Lung (tissue), 12 donors: Measurements from ENCODE around the gene NR6A1. TPM values are rescaled to one million over a fixed set of nuclear protein-coding genes. Genes with fewer than 3 reads are reported as not detected.

Experiments
- ATAC-seq: fragments of 200-7000 bp; cut with Tn5 transposase; one replicate; pipeline ENCODE4 v1.9.1; 2020; ENCODE audit warnings: moderate number of reproducible peaks; ENCODE audit not compliant: insufficient read depth, low FRiP score
- DNase-seq, 3 donors: peaks; one replicate each; pipeline ENCODE4 v3.0.0-alpha.2; 2013 to 2017
- H3K27ac ChIP-seq, 2 donors: one replicate each; pipeline ENCODE4 v1.5.1; 2013; ENCODE audit warnings: mild to moderate bottlenecking in 2 of 2, moderate library complexity in 2 of 2, control low read depth in 1 of 2, inconsistent platforms in 1 of 2, low read depth in 1 of 2, low read length in 1 of 2
- H3K27me3 ChIP-seq, 3 donors: one replicate each; pipeline ENCODE4 v1.5.1; 2013; ENCODE audit warnings: low read length in 2 of 3; ENCODE audit not compliant: control insufficient read depth in 3 of 3, insufficient read depth in 3 of 3
- H3K36me3 ChIP-seq, 4 donors: one replicate each; pipeline ENCODE4 v1.5.1; 2013; ENCODE audit warnings: low read length in 4 of 4, mild to moderate bottlenecking in 1 of 4, moderate library complexity in 1 of 4; ENCODE audit not compliant: control insufficient read depth in 4 of 4, insufficient read depth in 4 of 4
- H3K4me1 ChIP-seq, 5 donors: one replicate each; pipeline ENCODE4 v1.5.1; 2013; ENCODE audit warnings: low read length in 5 of 5, mild to moderate bottlenecking in 2 of 5, moderate library complexity in 1 of 5; ENCODE audit not compliant: control insufficient read depth in 5 of 5, insufficient read depth in 5 of 5
- H3K4me3 ChIP-seq: one replicate; pipeline ENCODE4 v1.5.1; 2013; ENCODE audit warnings: mild to moderate bottlenecking, control low read depth, moderate library complexity
- H3K9ac ChIP-seq, 2 donors: one replicate each; pipeline ENCODE4 v1.5.1; 2013; ENCODE audit warnings: low read length in 2 of 2, control low read depth in 1 of 2; ENCODE audit not compliant: insufficient read depth in 1 of 2
- H3K9me3 ChIP-seq, 4 donors: one replicate each; pipeline ENCODE4 v1.5.1; 2013; ENCODE audit warnings: low read length in 3 of 4, mild to moderate bottlenecking in 1 of 4, moderate library complexity in 1 of 4; ENCODE audit not compliant: control insufficient read depth in 4 of 4, insufficient read depth in 3 of 4
- CTCF ChIP-seq: IDR thresholded peaks from 2 replicates; pipeline ENCODE4 v1.5.1; 2012; ENCODE audit warnings: mild to moderate bottlenecking; ENCODE audit errors: control extremely low read depth, extremely low read depth
- WGBS, 2 donors: extraction: QIAGEN DNeasy Blood & Tissue Kit; methylation state at CpG; one replicate each; pipeline ENCODE4 v1.1.7; 2013; 5-methylcytosine and 5-hydroxymethylcytosine counted together
- polyA plus RNA-seq, 2 donors: library from polyadenylated mRNA; stranded (reverse); fragments of 200-250 nt; gene quantifications; one replicate each; pipeline ENCODE4 v1.2.1, GENCODE V29; 2013
- total RNA-seq, 2 donors: library from RNA; depleted of rRNA in 1 of 2; stranded (reverse); fragments of >200 nt in 1 of 2; gene quantifications; one replicate each; pipeline ENCODE4 v1.2.1, GENCODE V29; 2014 to 2021
- donor health status: control.
- donor health status: control.
- donor health status: Bipolar disorder and iron deficiency.
- donor health status: healthy.
- donor health status: DM: yes; HTN: yes; CAD: no.

Gene NR6A1
- total and polyA plus RNA-seq, 4 donors = 0.94 to 4.0 (median 2.4) TPM

DNA sequence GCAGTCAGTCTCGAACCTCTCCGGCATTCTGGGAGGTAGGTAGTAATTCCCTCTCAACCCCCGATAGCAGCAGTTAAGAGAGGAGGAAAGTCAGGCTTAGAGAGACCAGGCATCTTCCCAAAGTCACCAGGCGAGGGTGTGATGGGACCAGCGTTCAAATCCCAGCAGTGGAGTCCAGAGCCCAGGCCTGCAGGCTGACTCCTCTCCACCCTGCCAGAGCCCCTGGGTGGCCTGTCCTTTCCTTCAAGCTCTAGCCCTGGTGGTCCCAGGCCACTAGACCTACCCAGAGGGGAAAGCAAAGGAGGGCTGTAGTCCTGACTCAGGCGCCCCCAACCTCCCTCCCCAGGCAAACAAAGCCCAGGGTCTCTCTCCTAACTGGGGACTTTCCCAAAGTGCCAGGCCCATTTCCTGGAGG is 259.7 kb downstream of the NR6A1 start:
- Histone ChIP-seq H3K4me3 (no peak overlapping the region), H3K4me1 (peaks cover 0 to 22% (median 11%) of the 10 kb centered on the region in 5 donors), H3K27ac (no peak overlapping the region), H3K27me3 (peaks cover 0 to under 1% (median 0%) of the 10 kb centered on the region in 3 donors), H3K36me3 (no peaks in the 10 kb centered on the region), H3K9me3 (no peaks in the 10 kb centered on the region), H3K9ac (no peak overlapping the region)
- WGBS, 2 donors = 77 to 78% methylated on average over 6 of the region's 6 CpGs
- no peak for TF ChIP-seq CTCF
- no peak for DNase-seq
- ATAC-seq = no peak

GRCh38 chr9:124510650-124511425 is 260.3 kb downstream of the NR6A1 start:
- Histone ChIP-seq H3K9ac (no peak overlapping the region), H3K4me1 (peaks cover 0 to 22% (median 11%) of the 10 kb centered on the region in 5 donors), H3K27me3 (peaks cover 2 to 6% (median 3%) of the 10 kb centered on the region in 3 donors), H3K27ac (no peak overlapping the region), H3K9me3 (no peaks in the 10 kb centered on the region), H3K4me3 (no peak overlapping the region), H3K36me3 (no peaks in the 10 kb centered on the region)
- WGBS, 2 donors = 75 to 83% methylated on average over 9 of the region's 9 CpGs
- DNase-seq (no peak), ATAC-seq (no peak)
- no peak for TF ChIP-seq CTCF

- no peak overlapping the region for H3K9ac ChIP-seq
- peaks cover 0 to 7% (median 0%) of the 10 kb centered on the region in 4 donors for H3K9me3 ChIP-seq
- H3K27ac ChIP-seq = no peak overlapping the region
- peaks cover 10 to 25% (median 16%) of the 10 kb centered on the region in 3 donors for H3K27me3 ChIP-seq
- peaks cover 0 to 26% (median 8%) of the 10 kb centered on the region in 5 donors for H3K4me1 ChIP-seq
- no peaks in the 10 kb centered on the region for H3K36me3 ChIP-seq
- ATAC-seq (no peak), DNase-seq (no peak)
- no peak for TF ChIP-seq CTCF
- no peak overlapping the region for H3K4me3 ChIP-seq
- WGBS, 2 donors = 80 to 85% methylated on average over 11 of the region's 11 CpGs
Measured at GRCh38 chr9:124507880-124508423, 263.2 kb downstream of the NR6A1 start.
